Transverse colon (tissue), 3 donors: ENCODE data around the gene HK2.

Experiments used
- EP300 ChIP-seq: sonication (generic); formaldehyde crosslinking; IDR thresholded peaks from one replicate; pipeline ENCODE4 v1.6.1; 2017; ENCODE audit warnings: antibody characterized with exemption, low read depth
- POLR2A ChIP-seq: fragments of 450-650 bp; IDR thresholded peaks from one replicate; pipeline ENCODE4 v1.6.1; 2016; ENCODE audit warnings: antibody characterized with exemption, mild to moderate bottlenecking, moderate library complexity
- TF ChIP-seq, protein P1 (sequence below), 5 experiments: fragments of 200-600 bp in 3 of 5; fragments of 450-650 bp in 2 of 5; sonication (generic) in 3 of 5; IDR thresholded peaks; 1 replicate in 2 of 5; 2 replicates in 3 of 5; pipeline ENCODE4 v1.5.1; 2016 to 2017; ENCODE audit warnings: antibody characterized with exemption in 5 of 5, inconsistent platforms in 3 of 5, mild to moderate bottlenecking in 2 of 5, moderate library complexity in 1 of 5

DNA sequence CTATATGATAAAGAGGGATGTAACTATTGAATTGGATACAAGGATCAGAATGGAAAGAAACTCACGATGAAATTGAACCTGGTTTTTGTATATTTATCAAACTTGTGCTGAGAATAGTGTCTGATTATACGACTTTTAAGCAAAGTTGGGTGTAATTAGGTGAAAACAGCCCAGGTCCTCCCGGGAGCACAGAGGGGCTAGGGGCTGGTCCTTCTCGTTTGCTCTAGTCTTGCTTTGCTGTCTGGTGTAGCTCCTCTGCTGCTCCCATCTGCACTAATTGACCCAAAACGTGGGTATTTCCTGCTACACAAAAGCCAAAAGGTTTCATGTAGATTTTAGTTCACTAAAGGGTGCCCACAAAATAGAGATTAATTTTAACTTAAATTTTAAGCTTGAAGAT lies 58.7 kb downstream of the HK2 start:
- TF ChIP-seq, protein P1, sequence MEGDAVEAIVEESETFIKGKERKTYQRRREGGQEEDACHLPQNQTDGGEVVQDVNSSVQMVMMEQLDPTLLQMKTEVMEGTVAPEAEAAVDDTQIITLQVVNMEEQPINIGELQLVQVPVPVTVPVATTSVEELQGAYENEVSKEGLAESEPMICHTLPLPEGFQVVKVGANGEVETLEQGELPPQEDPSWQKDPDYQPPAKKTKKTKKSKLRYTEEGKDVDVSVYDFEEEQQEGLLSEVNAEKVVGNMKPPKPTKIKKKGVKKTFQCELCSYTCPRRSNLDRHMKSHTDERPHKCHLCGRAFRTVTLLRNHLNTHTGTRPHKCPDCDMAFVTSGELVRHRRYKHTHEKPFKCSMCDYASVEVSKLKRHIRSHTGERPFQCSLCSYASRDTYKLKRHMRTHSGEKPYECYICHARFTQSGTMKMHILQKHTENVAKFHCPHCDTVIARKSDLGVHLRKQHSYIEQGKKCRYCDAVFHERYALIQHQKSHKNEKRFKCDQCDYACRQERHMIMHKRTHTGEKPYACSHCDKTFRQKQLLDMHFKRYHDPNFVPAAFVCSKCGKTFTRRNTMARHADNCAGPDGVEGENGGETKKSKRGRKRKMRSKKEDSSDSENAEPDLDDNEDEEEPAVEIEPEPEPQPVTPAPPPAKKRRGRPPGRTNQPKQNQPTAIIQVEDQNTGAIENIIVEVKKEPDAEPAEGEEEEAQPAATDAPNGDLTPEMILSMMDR (IDR thresholded peaks at IDR 0.05), result no peak
- TF ChIP-seq EP300 (no peak), POLR2A (no peak)
